ENCODE measurements around the gene RSPH6A. TPM values are rescaled to one million over a fixed set of nuclear protein-coding genes. Genes with fewer than 3 reads are reported as not detected.
A peak's percentile ranks its signal among the peaks of the same experiment; 100 is the strongest.

RSPH6A gene
- total and polyA plus RNA-seq, 10 of the 15 experiments (the other 5 are each of a cell fraction or from before 2014, with no cell fraction given) = 0.03 to 0.41 (median 0.22) TPM; not detected in 4

DNA sequence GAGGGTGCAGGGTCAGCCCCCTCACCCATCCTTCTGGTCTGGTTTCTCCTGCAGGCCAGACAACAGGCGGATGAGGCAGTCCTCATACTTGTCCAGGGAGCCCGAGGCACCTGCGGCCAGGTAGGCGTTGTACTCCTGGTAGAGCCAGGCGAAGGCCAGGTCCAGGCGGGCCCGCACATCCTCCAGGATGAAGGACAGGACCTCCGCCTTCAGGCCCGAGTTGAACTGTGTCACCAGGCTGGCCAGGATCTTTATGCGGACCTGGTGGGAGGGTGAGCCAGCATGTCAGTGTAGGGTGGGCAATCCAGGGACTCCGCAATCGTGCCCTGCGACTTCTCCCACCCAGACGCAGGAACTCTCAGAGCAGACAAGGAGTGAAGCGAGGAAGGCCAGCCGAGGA lies 13.8 kb upstream of the RSPH6A start:
- BruUV-seq (replicated peaks) = no TSS peak
- ChIA-PET POLR2A (no interaction called here), CTCF (interaction anchor here (1.1 kb wide), 1 partner anchor 9 kb away, joined by 3 read pairs; no protein-coding TSS in a partner anchor)

More for the DNA sequence above, 13.8 kb upstream of the RSPH6A start:
- no peak for DNase-seq (ENCODE audit: low read depth, low spot score)
- Histone ChIP-seq H3K27ac (ENCODE audit: control insufficient read depth, insufficient read depth) (no peak overlapping the region), H3K36me3 (ENCODE audit: control insufficient read depth in 2 of 2, insufficient read depth in 2 of 2, low read length in 1 of 2) (peaks cover 26 to 48% of the 10 kb centered on the region in 2 experiments), H3K79me2 (ENCODE audit: control insufficient read depth, insufficient read depth, low read length) (no peaks in the 10 kb centered on the region), H3K4me2 (ENCODE audit: control insufficient read depth, insufficient read depth) (no peak overlapping the region), H3K9ac (ENCODE audit: control insufficient read depth, insufficient read depth, low read length) (no peak overlapping the region), H4K20me1 (ENCODE audit: control insufficient read depth, insufficient read depth) (no peaks in the 10 kb centered on the region), H3K4me3 (no peak overlapping the region), H3K27me3 (replicated peaks in 1 of 2; ENCODE audit: control insufficient read depth in 2 of 2, insufficient read depth in 2 of 2, low read length in 1 of 2) (no peaks in the 10 kb centered on the region), H2AFZ (ENCODE audit: control insufficient read depth, low read depth, low read length) (no peak overlapping the region), H3K9me3 (replicated peaks; ENCODE audit: control insufficient read depth, insufficient read depth, low read length) (no peaks in the 10 kb centered on the region), H3K4me1 (ENCODE audit: control insufficient read depth, insufficient read depth, low read length) (no peaks in the 10 kb centered on the region; the same call in 1 of the 2 replicates)
- ChIA-PET RAD21 (ENCODE audit: unreplicated experiment) (no interaction called here), SMC1A (ENCODE audit: uncharacterized antibody, unreplicated experiment) (no interaction called here)
- in situ Hi-C loops (cut with MboI) (no loop called here), intact Hi-C loops (cut with micrococcal nuclease; ENCODE audit: unreplicated experiment) (no loop called here)
- WGBS (ENCODE audit: insufficient coverage, insufficient replicate concordance, low lambda C conversion rate, missing lambda C conversion rate) = over 99% methylated on average over 16 of the region's 16 CpGs
- TF ChIP-seq TBL1XR1 (IDR thresholded peaks at IDR 0.05; ENCODE audit: low read depth, low read length) (no peak), HDGF (IDR thresholded peaks at IDR 0.05) (no peak), SREBF1 (IDR thresholded peaks at IDR 0.05; ENCODE audit: low read length) (no peak), POLR2A (IDR thresholded peaks at IDR 0.05; ENCODE audit: low read depth, low read length) (0 out of 2 replicates have a peak, but pooled peaks have one; percentile 28), IRF4 (IDR thresholded peaks at IDR 0.05; ENCODE audit: low read depth, low read length) (no peak)
- TF ChIP-seq, protein P1, sequence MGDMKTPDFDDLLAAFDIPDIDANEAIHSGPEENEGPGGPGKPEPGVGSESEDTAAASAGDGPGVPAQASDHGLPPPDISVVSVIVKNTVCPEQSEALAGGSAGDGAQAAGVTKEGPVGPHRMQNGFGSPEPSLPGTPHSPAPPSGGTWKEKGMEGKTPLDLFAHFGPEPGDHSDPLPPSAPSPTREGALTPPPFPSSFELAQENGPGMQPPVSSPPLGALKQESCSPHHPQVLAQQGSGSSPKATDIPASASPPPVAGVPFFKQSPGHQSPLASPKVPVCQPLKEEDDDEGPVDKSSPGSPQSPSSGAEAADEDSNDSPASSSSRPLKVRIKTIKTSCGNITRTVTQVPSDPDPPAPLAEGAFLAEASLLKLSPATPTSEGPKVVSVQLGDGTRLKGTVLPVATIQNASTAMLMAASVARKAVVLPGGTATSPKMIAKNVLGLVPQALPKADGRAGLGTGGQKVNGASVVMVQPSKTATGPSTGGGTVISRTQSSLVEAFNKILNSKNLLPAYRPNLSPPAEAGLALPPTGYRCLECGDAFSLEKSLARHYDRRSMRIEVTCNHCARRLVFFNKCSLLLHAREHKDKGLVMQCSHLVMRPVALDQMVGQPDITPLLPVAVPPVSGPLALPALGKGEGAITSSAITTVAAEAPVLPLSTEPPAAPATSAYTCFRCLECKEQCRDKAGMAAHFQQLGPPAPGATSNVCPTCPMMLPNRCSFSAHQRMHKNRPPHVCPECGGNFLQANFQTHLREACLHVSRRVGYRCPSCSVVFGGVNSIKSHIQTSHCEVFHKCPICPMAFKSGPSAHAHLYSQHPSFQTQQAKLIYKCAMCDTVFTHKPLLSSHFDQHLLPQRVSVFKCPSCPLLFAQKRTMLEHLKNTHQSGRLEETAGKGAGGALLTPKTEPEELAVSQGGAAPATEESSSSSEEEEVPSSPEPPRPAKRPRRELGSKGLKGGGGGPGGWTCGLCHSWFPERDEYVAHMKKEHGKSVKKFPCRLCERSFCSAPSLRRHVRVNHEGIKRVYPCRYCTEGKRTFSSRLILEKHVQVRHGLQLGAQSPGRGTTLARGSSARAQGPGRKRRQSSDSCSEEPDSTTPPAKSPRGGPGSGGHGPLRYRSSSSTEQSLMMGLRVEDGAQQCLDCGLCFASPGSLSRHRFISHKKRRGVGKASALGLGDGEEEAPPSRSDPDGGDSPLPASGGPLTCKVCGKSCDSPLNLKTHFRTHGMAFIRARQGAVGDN (IDR thresholded peaks at IDR 0.05) = no peak
- TF ChIP-seq, protein P2, sequence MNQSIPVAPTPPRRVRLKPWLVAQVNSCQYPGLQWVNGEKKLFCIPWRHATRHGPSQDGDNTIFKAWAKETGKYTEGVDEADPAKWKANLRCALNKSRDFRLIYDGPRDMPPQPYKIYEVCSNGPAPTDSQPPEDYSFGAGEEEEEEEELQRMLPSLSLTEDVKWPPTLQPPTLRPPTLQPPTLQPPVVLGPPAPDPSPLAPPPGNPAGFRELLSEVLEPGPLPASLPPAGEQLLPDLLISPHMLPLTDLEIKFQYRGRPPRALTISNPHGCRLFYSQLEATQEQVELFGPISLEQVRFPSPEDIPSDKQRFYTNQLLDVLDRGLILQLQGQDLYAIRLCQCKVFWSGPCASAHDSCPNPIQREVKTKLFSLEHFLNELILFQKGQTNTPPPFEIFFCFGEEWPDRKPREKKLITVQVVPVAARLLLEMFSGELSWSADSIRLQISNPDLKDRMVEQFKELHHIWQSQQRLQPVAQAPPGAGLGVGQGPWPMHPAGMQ (IDR thresholded peaks at IDR 0.05; ENCODE audit: borderline replicate concordance) = no peak
- TF ChIP-seq, protein P3, sequence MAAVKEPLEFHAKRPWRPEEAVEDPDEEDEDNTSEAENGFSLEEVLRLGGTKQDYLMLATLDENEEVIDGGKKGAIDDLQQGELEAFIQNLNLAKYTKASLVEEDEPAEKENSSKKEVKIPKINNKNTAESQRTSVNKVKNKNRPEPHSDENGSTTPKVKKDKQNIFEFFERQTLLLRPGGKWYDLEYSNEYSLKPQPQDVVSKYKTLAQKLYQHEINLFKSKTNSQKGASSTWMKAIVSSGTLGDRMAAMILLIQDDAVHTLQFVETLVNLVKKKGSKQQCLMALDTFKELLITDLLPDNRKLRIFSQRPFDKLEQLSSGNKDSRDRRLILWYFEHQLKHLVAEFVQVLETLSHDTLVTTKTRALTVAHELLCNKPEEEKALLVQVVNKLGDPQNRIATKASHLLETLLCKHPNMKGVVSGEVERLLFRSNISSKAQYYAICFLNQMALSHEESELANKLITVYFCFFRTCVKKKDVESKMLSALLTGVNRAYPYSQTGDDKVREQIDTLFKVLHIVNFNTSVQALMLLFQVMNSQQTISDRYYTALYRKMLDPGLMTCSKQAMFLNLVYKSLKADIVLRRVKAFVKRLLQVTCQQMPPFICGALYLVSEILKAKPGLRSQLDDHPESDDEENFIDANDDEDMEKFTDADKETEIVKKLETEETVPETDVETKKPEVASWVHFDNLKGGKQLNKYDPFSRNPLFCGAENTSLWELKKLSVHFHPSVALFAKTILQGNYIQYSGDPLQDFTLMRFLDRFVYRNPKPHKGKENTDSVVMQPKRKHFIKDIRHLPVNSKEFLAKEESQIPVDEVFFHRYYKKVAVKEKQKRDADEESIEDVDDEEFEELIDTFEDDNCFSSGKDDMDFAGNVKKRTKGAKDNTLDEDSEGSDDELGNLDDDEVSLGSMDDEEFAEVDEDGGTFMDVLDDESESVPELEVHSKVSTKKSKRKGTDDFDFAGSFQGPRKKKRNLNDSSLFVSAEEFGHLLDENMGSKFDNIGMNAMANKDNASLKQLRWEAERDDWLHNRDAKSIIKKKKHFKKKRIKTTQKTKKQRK (IDR thresholded peaks at IDR 0.05; ENCODE audit: low read depth, low read length) = no peak
- TF ChIP-seq, protein P4, sequence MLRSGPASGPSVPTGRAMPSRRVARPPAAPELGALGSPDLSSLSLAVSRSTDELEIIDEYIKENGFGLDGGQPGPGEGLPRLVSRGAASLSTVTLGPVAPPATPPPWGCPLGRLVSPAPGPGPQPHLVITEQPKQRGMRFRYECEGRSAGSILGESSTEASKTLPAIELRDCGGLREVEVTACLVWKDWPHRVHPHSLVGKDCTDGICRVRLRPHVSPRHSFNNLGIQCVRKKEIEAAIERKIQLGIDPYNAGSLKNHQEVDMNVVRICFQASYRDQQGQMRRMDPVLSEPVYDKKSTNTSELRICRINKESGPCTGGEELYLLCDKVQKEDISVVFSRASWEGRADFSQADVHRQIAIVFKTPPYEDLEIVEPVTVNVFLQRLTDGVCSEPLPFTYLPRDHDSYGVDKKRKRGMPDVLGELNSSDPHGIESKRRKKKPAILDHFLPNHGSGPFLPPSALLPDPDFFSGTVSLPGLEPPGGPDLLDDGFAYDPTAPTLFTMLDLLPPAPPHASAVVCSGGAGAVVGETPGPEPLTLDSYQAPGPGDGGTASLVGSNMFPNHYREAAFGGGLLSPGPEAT (IDR thresholded peaks at IDR 0.05; ENCODE audit: low read depth) = no peak
- no peak for FAIRE-seq
- ATAC-seq = no peak
